Measurements from ENCODE around the gene C1orf74. TPM values are rescaled to one million over a fixed set of nuclear protein-coding genes. Genes with fewer than 3 reads are reported as not detected.

The C1orf74 gene
- total RNA-seq (2014; rRNA removed; shearing (Covaris generic)) (2.1 and 2.3 TPM in 2 replicates), polyA plus RNA-seq (2016; fragmentation: Nextera tagmentation; extraction: Ambion mirVana) (1.4 and 1.5 TPM in 2 replicates)

DNA sequence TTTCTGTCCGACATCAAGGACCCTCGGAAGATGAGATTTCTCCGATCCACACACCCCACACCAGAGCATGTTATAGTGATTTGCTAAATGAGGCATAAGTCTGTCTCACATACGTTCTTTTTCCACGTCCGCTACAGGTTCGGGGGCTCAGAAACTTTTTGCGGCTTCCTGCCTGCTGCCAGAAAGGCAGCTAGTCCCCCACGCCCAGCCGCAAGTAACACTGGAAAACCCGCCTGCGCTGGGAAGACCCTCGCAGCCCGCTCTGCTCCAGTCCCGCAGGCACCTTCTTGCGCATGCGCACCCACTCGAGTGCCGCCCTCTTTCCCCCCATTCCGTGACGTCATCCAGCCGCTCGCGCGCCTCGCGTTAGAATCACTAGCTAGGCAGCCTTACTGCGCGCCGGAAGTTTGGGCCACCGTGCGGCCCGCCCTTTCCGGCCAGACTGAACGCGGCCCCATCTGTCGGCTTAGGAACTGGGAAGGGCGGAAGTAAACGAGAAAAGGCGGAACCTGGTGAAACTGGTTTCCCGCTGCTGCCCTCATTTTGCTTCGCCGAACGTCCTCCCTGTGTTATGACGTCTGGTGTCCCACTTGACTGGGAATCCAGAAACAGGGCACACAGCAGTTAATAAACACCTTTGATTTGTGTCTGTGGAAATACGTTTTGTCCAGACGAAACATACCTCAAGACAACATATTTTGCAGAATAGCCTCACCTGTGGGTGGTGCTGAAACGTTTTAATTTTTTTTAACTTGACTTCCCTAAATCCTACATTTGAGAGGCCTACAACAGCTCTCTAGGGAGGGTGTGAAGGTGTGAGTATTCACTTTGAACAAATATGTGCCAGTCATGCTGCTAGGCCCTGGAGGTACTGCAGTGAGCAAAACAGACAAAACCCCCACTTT is at the start of gene C1orf74:
Gene C1orf74 (minus strand): TSS at position 295 of the 905 bp plus-strand sequence. CDS start 925 bp downstream, outside the sequence.
- peak within 1 kb of the TSS; percentile 91 for H3K4me3 ChIP-seq
- H3F3A ChIP-seq (ENCODE audit: insufficient read depth), result no peaks in the 10 kb centered on the region
- no peaks in the 10 kb centered on the region for H4K20me1 ChIP-seq (ENCODE audit: insufficient read depth)
- peak within 1 kb of the TSS; percentile 85 for H3K9ac ChIP-seq
- peak within 1 kb of the TSS; percentile 97 for H2AFZ ChIP-seq
- H3K27me3 ChIP-seq (replicated peaks; ENCODE audit: insufficient read depth), result no peaks in the 10 kb centered on the region
- 0 out of 2 replicates have a peak, but pooled peaks cover 2% of the 10 kb centered on the region for H3K9me2 ChIP-seq (ENCODE audit: insufficient read depth)
- TF ChIP-seq EZH2 (IDR thresholded peaks at IDR 0.05; ENCODE audit: insufficient read depth, poor library complexity, severe bottlenecking) (no peak), EZH2phosphoT487 (IDR thresholded peaks at IDR 0.05; ENCODE audit: insufficient read depth, low read depth) (no peak)
- H3K79me2 ChIP-seq (ENCODE audit: insufficient read depth), result peaks cover 18% of the 10 kb centered on the region
- H3K9me3 ChIP-seq (ENCODE audit: low read depth), result no peaks in the 10 kb centered on the region
- peak within 1 kb of the TSS; percentile 81 for H3K27ac ChIP-seq
- DNase-seq, result peak; percentile 99
- H3K4me1 ChIP-seq (ENCODE audit: insufficient read depth), result peaks cover 9% of the 10 kb centered on the region; the same call in 1 of the 2 replicates
- H3K4me2 ChIP-seq (ENCODE audit: unreplicated experiment), result peak within 1 kb of the TSS; percentile 94
- 2% methylated on average over 47 to 48 of the region's 48 CpGs for WGBS, 2 experiments (ENCODE audit: low coverage in 1 of 2, low lambda C conversion rate in 2 of 2, missing lambda C conversion rate in 2 of 2)
- in situ Hi-C loops (cut with MboI), result no loop called here
- H3K36me3 ChIP-seq (ENCODE audit: low read depth), result no peaks in the 10 kb centered on the region

DNA sequence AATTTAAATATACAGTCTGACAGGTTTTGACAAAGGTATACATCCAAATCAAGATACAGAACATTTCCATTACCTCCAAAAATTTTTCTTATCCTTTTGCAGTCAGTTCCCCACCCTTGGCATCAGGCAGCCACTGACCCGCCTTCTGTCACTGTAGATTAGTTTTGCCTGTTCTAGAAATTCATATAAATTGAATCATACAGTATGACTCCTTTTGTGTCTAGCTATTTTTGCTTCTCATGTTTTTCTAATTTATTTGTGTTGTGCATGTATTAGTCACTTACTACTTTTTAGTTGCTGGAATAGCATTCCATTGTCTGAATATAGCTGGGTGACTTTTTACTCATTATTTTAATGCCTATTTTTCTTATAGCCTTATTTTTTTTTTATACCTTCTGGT is 47.3 kb upstream of the C1orf74 start:
- DNase-seq, result peak; percentile 85
- Histone ChIP-seq H3K36me3 (ENCODE audit: low read depth) (peaks cover 41% of the 10 kb centered on the region), H3K4me1 (ENCODE audit: insufficient read depth) (peaks cover 74% of the 10 kb centered on the region), H3K79me2 (ENCODE audit: insufficient read depth) (peaks cover 55% of the 10 kb centered on the region), H3K9me2 (ENCODE audit: insufficient read depth) (no peaks in the 10 kb centered on the region), H2AFZ (no peak overlapping the region), H3K27ac (peak overlapping the region; percentile 63), H3K27me3 (replicated peaks; ENCODE audit: insufficient read depth) (no peaks in the 10 kb centered on the region), H3K9ac (no peak overlapping the region; the same call in 1 of the 2 replicates), H3K4me2 (ENCODE audit: unreplicated experiment) (peak overlapping the region; percentile 78), H3K9me3 (ENCODE audit: low read depth) (no peaks in the 10 kb centered on the region), H3K4me3 (no peak overlapping the region), H3F3A (ENCODE audit: insufficient read depth) (peaks cover 62% of the 10 kb centered on the region), H4K20me1 (ENCODE audit: insufficient read depth) (no peaks in the 10 kb centered on the region)
- no peak for TF ChIP-seq EZH2phosphoT487 (IDR thresholded peaks at IDR 0.05; ENCODE audit: insufficient read depth, low read depth)
- no peak for TF ChIP-seq EZH2 (IDR thresholded peaks at IDR 0.05; ENCODE audit: insufficient read depth, poor library complexity, severe bottlenecking)
- 0% methylated on average over 1 of the region's 1 CpG for WGBS, 2 experiments (ENCODE audit: low coverage in 1 of 2, low lambda C conversion rate in 2 of 2, missing lambda C conversion rate in 2 of 2)
- in situ Hi-C loops (cut with MboI), result no loop called here

DNA sequence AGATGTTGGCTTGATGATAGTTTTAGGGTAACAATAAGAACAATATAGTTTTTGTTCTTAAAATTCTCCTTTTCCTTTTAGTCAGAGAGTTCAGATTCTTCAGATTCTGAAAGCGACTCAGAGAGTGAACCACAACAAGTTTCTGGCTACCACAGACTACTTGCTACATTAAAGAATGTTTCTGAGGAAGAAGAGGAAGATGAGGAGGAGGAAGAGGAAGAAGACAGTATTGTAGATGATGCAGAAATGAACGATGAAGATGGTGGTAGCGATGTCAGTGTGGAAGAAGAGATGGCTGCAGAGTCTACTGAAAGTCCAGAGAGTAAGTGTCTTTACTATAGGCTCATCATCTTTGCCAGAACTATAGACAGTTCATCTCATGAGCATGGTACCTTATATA is 46.4 kb upstream of the C1orf74 start:
- DNase-seq, result peak; percentile 34
- 94 to 95% methylated on average over 3 of the region's 3 CpGs for WGBS, 2 experiments (ENCODE audit: low coverage in 1 of 2, low lambda C conversion rate in 2 of 2, missing lambda C conversion rate in 2 of 2)
- H3K9me3 ChIP-seq (ENCODE audit: low read depth), result no peaks in the 10 kb centered on the region
- H3K36me3 ChIP-seq (ENCODE audit: low read depth), result peaks cover 38% of the 10 kb centered on the region
- no peak for TF ChIP-seq EZH2phosphoT487 (IDR thresholded peaks at IDR 0.05; ENCODE audit: insufficient read depth, low read depth)
- TF ChIP-seq EZH2 (IDR thresholded peaks at IDR 0.05; ENCODE audit: insufficient read depth, poor library complexity, severe bottlenecking), result no peak
- peak overlapping the region; percentile 63 for H3K27ac ChIP-seq
- H3K4me1 ChIP-seq (ENCODE audit: insufficient read depth), result peaks cover 65% of the 10 kb centered on the region
- peaks cover 56% of the 10 kb centered on the region for H3F3A ChIP-seq (ENCODE audit: insufficient read depth)
- H3K9me2 ChIP-seq (ENCODE audit: insufficient read depth), result no peaks in the 10 kb centered on the region
- no peaks in the 10 kb centered on the region for H4K20me1 ChIP-seq (ENCODE audit: insufficient read depth)
- no peaks in the 10 kb centered on the region for H3K27me3 ChIP-seq (replicated peaks; ENCODE audit: insufficient read depth)
- peaks cover 51% of the 10 kb centered on the region for H3K79me2 ChIP-seq (ENCODE audit: insufficient read depth)
- no peak overlapping the region for H2AFZ ChIP-seq
- H3K9ac ChIP-seq, result no peak overlapping the region
- peak overlapping the region; percentile 78 for H3K4me2 ChIP-seq (ENCODE audit: unreplicated experiment)
- peak overlapping the region; percentile 77; the same call in 1 of the 2 replicates for H3K4me3 ChIP-seq
- in situ Hi-C loops (cut with MboI), result no loop called here

DNA sequence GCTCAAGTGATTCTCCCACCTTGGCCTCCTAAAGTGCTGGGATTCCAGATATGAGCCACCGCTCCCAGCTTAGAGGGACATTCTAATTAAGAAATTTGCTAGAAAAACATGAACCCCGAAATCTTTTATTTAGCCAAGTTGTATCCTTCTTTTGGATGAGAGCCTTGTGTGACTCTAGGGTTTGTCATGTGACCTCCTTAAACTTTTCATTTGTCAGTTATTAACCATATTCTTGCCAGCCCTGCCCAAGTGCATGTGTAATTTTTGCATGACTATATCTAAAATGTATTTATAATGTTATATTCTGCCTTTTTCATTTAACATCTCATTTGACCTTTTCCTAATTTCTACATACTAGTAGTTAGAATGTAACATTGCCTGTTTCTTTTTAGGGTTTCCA is 45.4 kb upstream of the C1orf74 start:
- Histone ChIP-seq H3K9ac (peak overlapping the region; percentile 41; the same call in 1 of the 2 replicates), H3K79me2 (ENCODE audit: insufficient read depth) (peaks cover 51% of the 10 kb centered on the region), H3K36me3 (ENCODE audit: low read depth) (peaks cover 37% of the 10 kb centered on the region), H2AFZ (no peak overlapping the region), H3K27ac (peak overlapping the region; percentile 63), H3K4me2 (ENCODE audit: unreplicated experiment) (peak overlapping the region; percentile 78), H4K20me1 (ENCODE audit: insufficient read depth) (no peaks in the 10 kb centered on the region), H3F3A (ENCODE audit: insufficient read depth) (peaks cover 46% of the 10 kb centered on the region), H3K4me3 (peak overlapping the region; percentile 77), H3K9me2 (ENCODE audit: insufficient read depth) (no peaks in the 10 kb centered on the region), H3K27me3 (replicated peaks; ENCODE audit: insufficient read depth) (no peaks in the 10 kb centered on the region), H3K4me1 (ENCODE audit: insufficient read depth) (peaks cover 55% of the 10 kb centered on the region), H3K9me3 (ENCODE audit: low read depth) (no peaks in the 10 kb centered on the region)
- no peak for TF ChIP-seq EZH2 (IDR thresholded peaks at IDR 0.05; ENCODE audit: insufficient read depth, poor library complexity, severe bottlenecking)
- no peak for TF ChIP-seq EZH2phosphoT487 (IDR thresholded peaks at IDR 0.05; ENCODE audit: insufficient read depth, low read depth)
- 63 to 79% methylated on average over 2 of the region's 2 CpGs for WGBS, 2 experiments (ENCODE audit: low coverage in 1 of 2, low lambda C conversion rate in 2 of 2, missing lambda C conversion rate in 2 of 2)
- DNase-seq, result peak; percentile 54
- in situ Hi-C loops (cut with MboI), result no loop called here
